GM12875 (cell line): ENCODE results near the gene STK35.

Experiments used
- H3K4me3 ChIP-seq: one replicate; pipeline ENCODE4 v1.5.1; 2011; ENCODE audit warnings: low read depth, low read length, control low read depth
- TF ChIP-seq, protein P1 (sequence below): IDR thresholded peaks from 2 replicates; pipeline ENCODE4 v1.5.1; 2011; ENCODE audit warnings: low read depth, mild to moderate bottlenecking, control low read depth, inconsistent platforms, low read length, moderate library complexity, borderline replicate concordance; ENCODE audit not compliant: insufficient read depth

The STK35 gene

DNA sequence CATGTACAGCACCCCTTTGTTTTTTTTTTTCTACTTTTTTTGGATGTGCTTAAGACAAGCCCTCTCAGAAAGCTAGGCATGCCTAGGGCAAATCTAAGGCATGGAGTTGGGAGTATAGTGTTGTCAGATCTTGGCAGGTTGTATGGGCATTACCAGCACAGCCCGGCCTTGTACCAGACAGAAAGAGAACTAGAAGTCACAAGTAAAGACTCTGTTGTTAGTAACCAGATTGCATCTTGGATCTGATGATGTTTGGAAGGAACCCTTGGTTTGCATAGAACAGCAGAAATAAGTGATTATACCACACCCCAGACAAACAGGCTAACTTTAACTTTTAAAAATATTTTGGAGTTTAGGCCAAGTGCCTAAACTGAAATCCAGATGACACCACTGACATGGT is 25.6 kb downstream of the STK35 start:
- no peak overlapping the region for H3K4me3 ChIP-seq
- TF ChIP-seq, protein P1, sequence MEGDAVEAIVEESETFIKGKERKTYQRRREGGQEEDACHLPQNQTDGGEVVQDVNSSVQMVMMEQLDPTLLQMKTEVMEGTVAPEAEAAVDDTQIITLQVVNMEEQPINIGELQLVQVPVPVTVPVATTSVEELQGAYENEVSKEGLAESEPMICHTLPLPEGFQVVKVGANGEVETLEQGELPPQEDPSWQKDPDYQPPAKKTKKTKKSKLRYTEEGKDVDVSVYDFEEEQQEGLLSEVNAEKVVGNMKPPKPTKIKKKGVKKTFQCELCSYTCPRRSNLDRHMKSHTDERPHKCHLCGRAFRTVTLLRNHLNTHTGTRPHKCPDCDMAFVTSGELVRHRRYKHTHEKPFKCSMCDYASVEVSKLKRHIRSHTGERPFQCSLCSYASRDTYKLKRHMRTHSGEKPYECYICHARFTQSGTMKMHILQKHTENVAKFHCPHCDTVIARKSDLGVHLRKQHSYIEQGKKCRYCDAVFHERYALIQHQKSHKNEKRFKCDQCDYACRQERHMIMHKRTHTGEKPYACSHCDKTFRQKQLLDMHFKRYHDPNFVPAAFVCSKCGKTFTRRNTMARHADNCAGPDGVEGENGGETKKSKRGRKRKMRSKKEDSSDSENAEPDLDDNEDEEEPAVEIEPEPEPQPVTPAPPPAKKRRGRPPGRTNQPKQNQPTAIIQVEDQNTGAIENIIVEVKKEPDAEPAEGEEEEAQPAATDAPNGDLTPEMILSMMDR = no peak

GRCh38 chr20:2128542-2128941 is 26.9 kb downstream of the STK35 start:
- H3K4me3 ChIP-seq = no peak overlapping the region
- TF ChIP-seq, protein P1 = no peak

DNA sequence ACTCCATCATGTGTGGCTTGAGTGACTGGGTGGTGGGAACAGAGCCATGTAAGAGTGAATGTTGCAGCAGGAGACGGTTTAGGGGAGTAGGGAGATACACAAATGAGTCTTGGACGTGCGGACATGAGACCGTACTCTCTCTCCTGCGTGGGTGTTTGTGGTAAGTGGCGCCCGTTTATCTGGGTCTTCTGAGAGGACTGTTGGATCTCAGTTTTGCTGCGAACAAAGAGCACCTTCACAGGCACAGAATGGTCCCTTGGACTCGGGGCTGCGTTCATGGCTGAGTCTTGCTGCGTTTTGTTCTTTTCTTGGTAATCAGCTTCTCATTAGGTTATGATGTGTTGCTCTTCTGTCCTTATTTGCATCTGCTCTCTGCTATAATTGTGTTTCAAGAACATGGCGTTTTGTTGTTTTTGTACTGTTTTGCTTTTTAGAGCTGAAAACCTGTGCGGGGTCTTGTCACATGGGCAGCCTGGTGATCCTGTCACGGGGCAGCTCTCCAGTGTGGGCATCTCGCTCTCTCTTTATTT is 28.5 kb downstream of the STK35 start:
- TF ChIP-seq, protein P1 = no peak

GRCh38 chr20:2130683-2131082 is 29.1 kb downstream of the STK35 start:
- TF ChIP-seq, protein P1 = no peak
- H3K4me3 ChIP-seq = no peak overlapping the region

More for the DNA sequence above, 28.5 kb downstream of the STK35 start:
- H3K4me3 ChIP-seq = no peak overlapping the region

GRCh38 chr20:2131366-2131765 is 29.7 kb downstream of the STK35 start:
- no peak overlapping the region for H3K4me3 ChIP-seq
- TF ChIP-seq, protein P1 = no peak

- TF ChIP-seq, protein P1 = no peak
- H3K4me3 ChIP-seq = no peak overlapping the region
Observed at GRCh38 chr20:2132461-2132901, 30.9 kb downstream of the STK35 start.

DNA sequence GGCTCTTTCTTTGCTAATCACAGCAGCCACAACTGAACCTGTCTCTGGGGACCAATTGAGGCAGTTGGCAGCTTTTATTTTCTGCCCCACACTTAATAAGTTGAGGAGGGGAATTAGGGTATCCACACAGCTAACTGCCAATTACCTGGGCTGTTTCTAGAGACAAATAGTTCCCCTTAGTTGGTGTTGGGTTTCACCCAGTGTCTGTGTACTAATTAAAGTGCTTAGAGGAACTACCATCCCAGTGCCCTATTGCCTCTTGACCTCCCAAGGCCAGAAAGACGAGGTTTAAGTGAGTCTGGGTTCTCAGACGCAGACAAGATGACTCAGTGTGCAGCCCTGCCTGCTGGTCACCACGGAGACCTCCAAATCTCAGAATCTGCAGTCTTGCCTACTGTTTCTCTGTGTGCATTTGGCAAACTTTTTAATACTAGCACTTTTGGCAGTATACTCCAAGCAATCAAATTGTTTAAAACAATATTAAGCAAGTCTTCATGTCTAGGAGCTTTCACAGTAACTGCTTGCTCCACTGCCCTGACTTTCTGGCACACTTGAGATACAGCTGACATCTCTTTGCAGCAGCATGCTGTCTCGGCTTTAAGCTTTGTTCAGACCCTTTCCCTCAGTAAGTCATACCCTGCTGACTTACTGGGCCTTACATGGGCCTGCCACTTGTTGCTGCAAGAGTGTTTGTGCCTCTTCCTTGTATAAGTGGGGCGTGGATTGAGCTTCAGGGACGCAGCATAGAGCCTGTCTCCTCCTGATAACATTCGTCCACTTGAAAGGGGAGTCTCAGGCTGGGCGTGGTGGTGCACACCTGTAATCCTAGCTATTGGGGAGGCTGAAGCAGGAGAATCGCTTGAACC is 31.9 kb downstream of the STK35 start:
- no peak overlapping the region for H3K4me3 ChIP-seq
- TF ChIP-seq, protein P1 = no peak
